Bone marrow (tissue), 2 donors: Measurements from ENCODE around the gene PATE1.

ENCODE experiments used
- DNase-seq, 2 donors: peaks; one replicate each; lab custom pipeline; 2025; lab: John Stamatoyannopoulos, UW

Gene PATE1

GRCh38 chr11:125790825-125791224, 44.7 kb downstream of the PATE1 start:
- DNase-seq = no peak

- no peak for DNase-seq
Measured at GRCh38 chr11:125797641-125798040, 51.6 kb downstream of the PATE1 start.
